Endothelial cell (in vitro differentiated cells): Measurements from ENCODE around the gene MYL3. TPM values are rescaled to one million over a fixed set of nuclear protein-coding genes. Genes with fewer than 3 reads are reported as not detected.
A peak's percentile ranks its signal among the peaks of the same experiment; 100 is the strongest.

Experiments
- DNase-seq: peaks from one replicate; pipeline ENCODE4 v3.0.0; 2021; ENCODE audit warnings: low spot score
- H3K27ac Mint-ChIP-seq: one replicate; pipeline ENCODE4 v1.8.0; 2021; ENCODE audit warnings: mixed read lengths, inconsistent platforms; ENCODE audit not compliant: unreplicated experiment
- H3K27me3 Mint-ChIP-seq: one replicate; pipeline ENCODE4 v1.8.0; 2021; ENCODE audit warnings: mild to moderate bottlenecking, moderate library complexity, mixed read lengths, inconsistent platforms; ENCODE audit not compliant: unreplicated experiment
- H3K36me3 Mint-ChIP-seq: one replicate; pipeline ENCODE4 v1.8.0; 2021; ENCODE audit warnings: mild to moderate bottlenecking, low read depth, mixed read lengths, inconsistent platforms; ENCODE audit not compliant: unreplicated experiment
- H3K4me1 Mint-ChIP-seq: one replicate; pipeline ENCODE4 v1.8.0; 2021; ENCODE audit warnings: mild to moderate bottlenecking, mixed read lengths, inconsistent platforms; ENCODE audit not compliant: unreplicated experiment
- H3K4me3 Mint-ChIP-seq: one replicate; pipeline ENCODE4 v1.8.0; 2021; ENCODE audit warnings: mild to moderate bottlenecking, mixed read lengths, inconsistent platforms; ENCODE audit not compliant: unreplicated experiment
- H3K9me3 Mint-ChIP-seq: one replicate; pipeline ENCODE4 v1.8.0; 2021; ENCODE audit warnings: mixed read lengths, inconsistent platforms; ENCODE audit not compliant: unreplicated experiment
- CTCF ChIP-seq: fragments of 200-600 bp; sonication (generic); IDR thresholded peaks from one replicate; pipeline ENCODE4 v1.5.0; 2021; ENCODE audit warnings: antibody characterized with exemption; ENCODE audit not compliant: unreplicated experiment
- total RNA-seq: library from RNA; stranded (reverse); fragmentation: NEBNext Ultra II Directional; extraction: Animal tissue kit (Norgen Biotek cat#: 25700); gene quantifications from one replicate; pipeline ENCODE4 v1.2.1, GENCODE V29; 2021; ENCODE audit not compliant: unreplicated experiment

The MYL3 gene
- total RNA-seq, 1 donor from 2014 or later: not detected

- Mint-ChIP-seq H3K4me3 (no peak overlapping the region), H3K9me3 (no peaks in the 10 kb centered on the region), H3K36me3 (no peaks in the 10 kb centered on the region), H3K27ac (no peak overlapping the region), H3K4me1 (no peaks in the 10 kb centered on the region), H3K27me3 (peaks cover 13% of the 10 kb centered on the region)
- DNase-seq: peak; percentile 70
- peak; percentile 58 for TF ChIP-seq CTCF
These were observed 3.0 kb downstream of the MYL3 start for GRCh38 chr3:46860017-46860809.

GRCh38 chr3:46859001-46859710, 4.1 kb downstream of the MYL3 start:
- no peak for DNase-seq
- no peaks in the 10 kb centered on the region for H3K9me3 Mint-ChIP-seq
- no peaks in the 10 kb centered on the region for H3K4me1 Mint-ChIP-seq
- no peaks in the 10 kb centered on the region for H3K36me3 Mint-ChIP-seq
- peaks cover 8% of the 10 kb centered on the region for H3K27me3 Mint-ChIP-seq
- TF ChIP-seq CTCF: no peak
- H3K4me3 Mint-ChIP-seq: no peak overlapping the region
- H3K27ac Mint-ChIP-seq: no peak overlapping the region

DNA sequence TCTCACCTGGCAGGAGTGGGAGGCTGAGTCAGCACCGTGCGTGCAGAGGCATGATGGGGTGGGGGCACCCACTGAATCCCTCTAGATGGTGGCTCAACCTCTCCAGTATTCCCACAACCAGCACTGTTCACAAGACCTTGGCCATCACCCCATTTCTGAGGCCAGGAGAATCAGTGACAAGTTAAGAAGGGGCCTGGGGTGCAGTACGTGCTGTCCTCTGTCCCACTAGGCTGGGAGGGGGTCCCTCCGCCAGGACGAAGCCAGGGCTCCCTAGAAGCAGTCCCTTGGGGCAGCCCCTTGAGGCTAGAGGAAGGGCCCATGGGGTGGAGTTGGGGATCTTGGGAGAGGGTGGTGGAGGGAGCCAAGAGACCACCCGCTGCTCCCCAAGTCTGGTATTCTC, 4.8 kb downstream of the MYL3 start:
- no peaks in the 10 kb centered on the region for H3K9me3 Mint-ChIP-seq
- H3K36me3 Mint-ChIP-seq: no peaks in the 10 kb centered on the region
- TF ChIP-seq CTCF: no peak
- peaks cover 5% of the 10 kb centered on the region for H3K27me3 Mint-ChIP-seq
- H3K4me1 Mint-ChIP-seq: no peaks in the 10 kb centered on the region
- DNase-seq: no peak
- H3K4me3 Mint-ChIP-seq: no peak overlapping the region
- no peak overlapping the region for H3K27ac Mint-ChIP-seq

GRCh38 chr3:46857485-46858341, 5.5 kb downstream of the MYL3 start:
- Mint-ChIP-seq H3K27ac (no peak overlapping the region), H3K4me3 (no peak overlapping the region), H3K9me3 (no peaks in the 10 kb centered on the region), H3K4me1 (no peaks in the 10 kb centered on the region), H3K36me3 (no peaks in the 10 kb centered on the region), H3K27me3 (peaks cover 7% of the 10 kb centered on the region)
- DNase-seq: no peak
- TF ChIP-seq CTCF: no peak
